H1 (cell line): Measurements from ENCODE around the gene CHST11. TPM values are rescaled to one million over a fixed set of nuclear protein-coding genes. Genes with fewer than 3 reads are reported as not detected.

Experiments
- POLR2A ChIP-seq, 2 experiments: IDR thresholded peaks; 1 replicate in 1 of 2; 2 replicates in 1 of 2; pipeline ENCODE4 v1.6.1; 2011; ENCODE audit warnings: low read depth in 2 of 2, low read length in 2 of 2, mild to moderate bottlenecking in 2 of 2; ENCODE audit errors: control extremely low read depth in 1 of 2
- polyA plus RNA-seq, 7 experiments: library from polyadenylated mRNA; depleted of rRNA in 3 of 7; stranded (reverse) in 5 of 7; unstranded in 2 of 7; fragments of >200 nt in 5 of 7; fragments of 200-250 nt in 2 of 7; gene quantifications; 1 replicate in 5 of 7; 2 replicates in 1 of 7; 4 replicates in 1 of 7; pipeline versions ENCODE4 v1.2.1 to v1.2.3, GENCODE V29; 2011 to 2013; ENCODE audit warnings: missing spikeins in 2 of 7, mixed read lengths in 2 of 7
- total RNA-seq: library from RNA; stranded (reverse); fragmentation: NEBNext Ultra II Directional; extraction: Animal tissue kit (Norgen Biotek cat#: 25700); gene quantifications from 2 replicates; pipeline ENCODE4 v1.2.1, GENCODE V29; 2021

Gene CHST11
- total and polyA plus RNA-seq, 2 of the 8 experiments (the other 6 are each of a cell fraction or from before 2014, with no cell fraction given): 14.4 to 20.8 TPM

DNA sequence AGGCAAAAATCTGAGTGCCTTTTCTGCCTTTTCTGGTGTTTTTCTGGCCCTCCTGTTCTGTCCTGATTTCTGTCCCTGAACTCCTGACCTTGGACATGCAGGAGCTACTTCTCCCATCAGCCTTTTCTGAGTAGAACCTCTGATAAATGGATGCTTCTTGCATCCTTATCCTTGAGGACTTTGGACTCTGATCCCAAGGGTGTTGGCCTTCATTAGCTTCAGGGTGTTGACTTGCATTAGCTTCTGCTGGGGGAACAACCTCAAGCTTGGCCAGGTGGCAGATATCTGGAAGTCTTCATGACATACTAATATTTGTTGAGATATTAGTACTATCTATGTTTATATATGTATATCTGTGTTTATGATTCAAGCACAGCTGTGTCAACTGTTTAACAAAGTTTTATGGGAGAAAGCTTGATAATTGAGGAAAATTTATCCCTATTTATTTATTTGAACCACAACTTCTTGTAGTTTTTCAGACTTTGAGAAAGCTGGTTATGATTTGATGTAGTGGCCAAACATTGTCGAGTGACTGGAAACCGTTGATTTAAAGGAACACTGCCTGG, 124.3 kb downstream of the CHST11 start (continued):
- no peak for TF ChIP-seq POLR2A (IDR thresholded peaks at IDR 0.05; ENCODE audit: control extremely low read depth in 1 of 2, low read depth in 2 of 2, low read length in 2 of 2)
